GM20000 (cell line): ENCODE measurements around the gene CACNB2.

Experiments
- DNase-seq: peaks from one replicate; pipeline ENCODE4 v3.0.0; 2012; ENCODE audit warnings: low spot score
- TF ChIP-seq, protein P1 (sequence below): IDR thresholded peaks from 2 replicates; pipeline ENCODE4 v1.5.1; 2012; ENCODE audit warnings: mild to moderate bottlenecking, control low read depth; ENCODE audit errors: extremely low read depth, missing control alignments

The CACNB2 gene

DNA sequence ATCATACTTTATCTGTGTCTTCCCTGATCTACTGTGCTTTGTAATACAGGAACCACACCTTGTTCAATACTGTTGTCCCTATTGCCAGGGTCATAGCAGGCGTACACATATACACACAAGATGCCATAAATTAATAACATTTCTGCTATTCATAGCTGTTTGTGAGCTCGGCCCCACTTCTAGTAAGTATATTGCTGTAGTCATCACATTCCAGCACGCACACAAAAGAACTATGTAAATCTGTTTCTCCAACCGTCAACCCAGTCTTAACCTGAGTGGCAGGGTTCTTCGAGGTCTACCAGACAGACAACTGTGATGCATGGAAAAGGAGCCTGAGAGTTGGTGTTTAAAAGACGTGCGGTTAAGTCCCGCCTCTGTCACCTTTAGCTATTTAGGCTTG is 5.7 kb upstream of the CACNB2 start:
- TF ChIP-seq, protein P1, sequence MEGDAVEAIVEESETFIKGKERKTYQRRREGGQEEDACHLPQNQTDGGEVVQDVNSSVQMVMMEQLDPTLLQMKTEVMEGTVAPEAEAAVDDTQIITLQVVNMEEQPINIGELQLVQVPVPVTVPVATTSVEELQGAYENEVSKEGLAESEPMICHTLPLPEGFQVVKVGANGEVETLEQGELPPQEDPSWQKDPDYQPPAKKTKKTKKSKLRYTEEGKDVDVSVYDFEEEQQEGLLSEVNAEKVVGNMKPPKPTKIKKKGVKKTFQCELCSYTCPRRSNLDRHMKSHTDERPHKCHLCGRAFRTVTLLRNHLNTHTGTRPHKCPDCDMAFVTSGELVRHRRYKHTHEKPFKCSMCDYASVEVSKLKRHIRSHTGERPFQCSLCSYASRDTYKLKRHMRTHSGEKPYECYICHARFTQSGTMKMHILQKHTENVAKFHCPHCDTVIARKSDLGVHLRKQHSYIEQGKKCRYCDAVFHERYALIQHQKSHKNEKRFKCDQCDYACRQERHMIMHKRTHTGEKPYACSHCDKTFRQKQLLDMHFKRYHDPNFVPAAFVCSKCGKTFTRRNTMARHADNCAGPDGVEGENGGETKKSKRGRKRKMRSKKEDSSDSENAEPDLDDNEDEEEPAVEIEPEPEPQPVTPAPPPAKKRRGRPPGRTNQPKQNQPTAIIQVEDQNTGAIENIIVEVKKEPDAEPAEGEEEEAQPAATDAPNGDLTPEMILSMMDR = no peak
- DNase-seq = no peak

DNA sequence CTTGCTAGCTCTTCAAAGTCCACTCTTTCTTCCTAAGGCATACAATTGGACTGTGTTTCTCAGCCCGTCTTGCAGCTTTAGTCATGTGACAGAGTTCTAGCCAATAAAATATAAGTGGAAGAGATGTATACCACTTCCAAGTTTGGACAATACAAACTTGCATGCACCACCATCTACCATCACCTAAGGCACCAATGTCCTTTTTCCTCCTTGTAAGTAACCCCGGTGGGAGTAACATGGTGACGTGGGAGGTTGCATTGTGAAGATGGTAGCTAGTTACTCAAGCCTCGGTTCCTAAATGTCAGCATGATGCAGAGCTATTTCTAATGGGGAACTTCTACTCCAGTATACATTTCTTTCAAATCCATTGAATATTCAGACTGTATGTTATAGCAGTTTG is 5.3 kb upstream of the CACNB2 start:
- no peak for DNase-seq
- TF ChIP-seq, protein P1 = no peak

DNA sequence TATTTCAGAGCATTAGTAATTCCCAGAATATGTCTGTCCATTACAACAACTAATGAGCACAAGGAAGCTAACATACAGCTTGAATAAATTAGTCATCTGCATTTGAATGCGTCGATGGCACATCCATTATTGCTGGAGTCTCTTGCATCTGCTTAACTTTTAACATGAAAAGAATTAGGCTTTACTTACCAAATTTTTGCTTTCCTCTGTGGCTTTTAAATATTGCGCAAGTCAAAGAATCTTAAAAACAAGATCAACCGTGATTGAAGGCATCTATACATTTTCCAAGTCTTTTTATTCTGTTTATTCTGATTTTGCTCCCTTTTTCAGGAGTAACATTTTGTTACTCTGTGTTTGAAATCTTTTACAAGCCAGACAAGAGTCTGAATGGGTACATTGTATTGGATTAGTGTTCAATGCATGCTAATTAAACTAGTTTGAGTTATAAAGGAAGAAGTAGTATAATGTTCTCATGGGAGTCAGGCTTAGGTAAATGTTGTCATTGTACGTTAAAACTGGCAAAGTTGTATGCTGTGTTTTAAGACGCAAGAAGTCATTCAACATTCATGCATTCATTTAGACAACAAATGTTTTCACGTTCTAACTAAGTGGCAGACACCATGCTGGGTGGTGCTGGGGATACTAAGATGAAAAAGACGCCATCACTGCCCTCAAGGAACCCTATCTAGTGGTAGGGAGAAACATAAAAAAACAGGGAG is 4.0 kb upstream of the CACNB2 start:
- TF ChIP-seq, protein P1 = no peak
- no peak for DNase-seq

DNA sequence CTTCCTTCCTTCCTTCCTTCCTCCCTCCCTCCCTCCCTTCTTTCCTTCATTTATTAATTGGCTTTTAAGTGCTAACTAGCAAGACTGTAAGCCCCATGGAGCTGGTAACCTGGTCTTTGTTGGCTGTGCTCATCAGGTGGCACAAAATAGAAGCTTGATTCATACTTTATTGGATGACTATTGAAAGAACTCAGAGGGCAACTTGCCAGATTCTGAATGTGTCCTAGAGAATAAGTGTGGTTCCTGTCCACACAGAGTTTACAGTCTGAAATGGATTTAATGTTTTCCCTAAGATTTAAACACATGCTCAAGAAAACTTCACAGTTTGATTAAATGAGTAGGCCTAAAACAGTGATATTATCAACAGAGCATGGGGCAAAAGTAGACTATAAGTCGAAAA is 3.1 kb upstream of the CACNB2 start:
- no peak for DNase-seq
- TF ChIP-seq, protein P1 = no peak

DNA sequence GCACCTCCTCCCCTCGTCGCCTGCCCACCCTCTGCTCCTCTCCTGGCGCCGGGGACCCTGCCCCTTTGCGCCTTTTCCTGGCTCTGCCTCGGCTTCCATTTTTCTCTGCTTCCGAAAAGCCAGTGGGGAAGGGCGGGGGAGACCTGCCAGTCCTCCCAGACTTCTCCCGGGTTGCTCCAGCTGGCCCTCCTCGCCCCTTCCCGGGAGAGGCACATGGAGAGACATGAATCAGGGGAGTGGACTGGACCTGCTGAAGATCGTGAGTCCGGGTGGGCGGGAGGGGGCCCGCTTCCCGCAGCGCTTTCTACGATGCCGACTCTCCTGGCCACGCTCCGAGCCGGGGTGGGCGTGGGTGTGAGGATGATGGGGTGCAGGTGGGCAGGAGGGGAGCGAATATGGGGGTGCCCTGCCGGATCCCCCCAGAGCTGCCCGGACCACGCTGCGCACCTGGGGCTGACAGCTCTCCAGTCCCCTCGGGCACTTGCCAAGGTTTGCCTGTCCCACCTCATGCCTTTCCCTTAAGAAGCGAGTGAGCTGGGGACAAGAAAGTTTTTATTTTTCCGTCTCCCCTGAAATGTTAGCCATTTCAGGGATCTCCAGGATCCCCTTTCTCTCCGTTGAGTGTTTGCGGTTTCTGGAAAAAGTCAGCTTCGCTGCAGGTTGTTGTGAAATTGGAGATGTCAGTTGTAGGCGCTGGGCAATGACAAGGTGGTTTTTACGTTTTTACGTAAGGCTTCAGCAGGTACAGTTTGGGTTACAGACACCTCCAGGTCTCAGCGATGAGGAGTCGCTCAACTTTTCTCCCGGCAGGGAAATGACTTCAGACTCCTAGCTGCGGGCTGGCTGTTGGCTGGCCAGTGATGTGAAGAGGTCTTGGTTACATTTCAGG is 977 bp downstream of the CACNB2 start:
- TF ChIP-seq, protein P1 = no peak
- DNase-seq = peak; percentile 16

DNA sequence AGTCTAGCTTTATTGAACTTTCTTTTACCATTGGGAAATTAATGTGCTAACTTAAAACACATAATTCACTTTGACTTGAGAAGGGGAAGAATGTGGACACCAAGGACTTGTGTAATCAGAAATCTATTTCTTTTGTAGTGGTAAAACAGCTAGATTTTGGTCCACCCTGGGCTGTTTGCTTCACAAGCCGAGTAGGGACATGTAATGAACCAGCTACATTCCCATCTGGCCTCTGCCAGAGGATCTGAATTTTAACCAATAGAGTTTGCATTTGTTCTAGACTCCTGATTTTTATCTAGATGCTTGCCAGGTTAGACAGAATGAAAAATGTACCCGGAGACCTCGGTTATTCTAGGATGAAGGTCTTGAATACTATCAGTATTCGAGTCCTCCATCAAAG is 1.9 kb downstream of the CACNB2 start:
- TF ChIP-seq, protein P1 = no peak
- no peak for DNase-seq

DNA sequence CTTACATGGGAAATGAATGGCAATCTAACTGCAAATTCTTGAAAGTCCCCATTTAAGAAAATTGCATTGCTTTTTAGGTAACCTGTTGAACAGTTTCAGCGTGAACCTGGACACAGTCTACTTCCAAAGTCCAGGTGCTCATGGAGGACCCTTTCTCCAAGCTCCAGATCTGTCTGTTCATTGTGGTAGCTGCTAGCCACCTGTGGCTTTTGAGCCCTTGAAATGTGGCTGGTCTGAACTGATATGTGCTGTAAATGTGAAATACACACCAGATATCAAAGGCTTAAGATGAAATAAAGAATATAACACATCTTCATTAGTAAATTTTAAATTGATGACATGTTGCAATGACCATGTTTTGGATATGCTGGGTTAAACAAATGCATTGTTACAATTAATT is 4.2 kb downstream of the CACNB2 start:
- TF ChIP-seq, protein P1 = no peak
- DNase-seq = no peak
